ENCODE measurements around the gene TMPRSS11E.
"Not testable (repeated sequence)": the region's sequence is repeated elsewhere in the genome, so short reads cannot be mapped to it uniquely, and the experiment has no call there.

Gene TMPRSS11E

DNA sequence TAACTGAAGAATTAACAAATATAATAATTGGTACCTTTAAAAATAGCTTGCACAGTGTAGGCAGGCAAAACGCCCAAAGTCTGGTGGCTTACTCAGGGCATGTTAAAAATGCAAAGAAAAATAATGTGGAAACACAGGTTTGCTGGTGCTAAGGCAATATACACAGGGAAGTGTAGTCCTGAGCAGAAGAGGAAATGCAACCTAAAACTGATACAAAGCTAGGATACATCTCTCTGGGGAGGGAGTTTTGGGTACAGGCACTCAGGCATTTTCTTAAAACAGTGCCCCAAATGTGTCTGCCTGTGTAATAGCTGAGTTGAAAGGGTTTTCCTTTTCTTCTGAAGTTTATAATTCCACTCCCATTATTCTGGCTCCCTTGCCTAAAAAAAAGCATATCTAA is 47.4 kb downstream of the TMPRSS11E start:
- Histone ChIP-seq H3K27ac (ENCODE audit: low read depth, low read length) (no peak overlapping the region), H3K4me1 (ENCODE audit: control insufficient read depth in 1 of 2, insufficient read depth in 2 of 2, low read length in 2 of 2) (no peaks in the 10 kb centered on the region), H3K9ac (ENCODE audit: low read depth in 1 of 2, low read length in 2 of 2) (no peak overlapping the region), H3K4me3 (ENCODE audit: low read depth in 1 of 2, low read length in 2 of 2) (no peak overlapping the region), H3K27me3 (ENCODE audit: control insufficient read depth in 1 of 2, insufficient read depth in 2 of 2, low read length in 2 of 2) (no peaks in the 10 kb centered on the region), H3K36me3 (ENCODE audit: control insufficient read depth in 1 of 2, insufficient read depth in 2 of 2, low read length in 2 of 2) (no peaks in the 10 kb centered on the region), H3K9me3 (ENCODE audit: control insufficient read depth in 1 of 2, low read length in 2 of 2) (no peaks in the 10 kb centered on the region)

DNA sequence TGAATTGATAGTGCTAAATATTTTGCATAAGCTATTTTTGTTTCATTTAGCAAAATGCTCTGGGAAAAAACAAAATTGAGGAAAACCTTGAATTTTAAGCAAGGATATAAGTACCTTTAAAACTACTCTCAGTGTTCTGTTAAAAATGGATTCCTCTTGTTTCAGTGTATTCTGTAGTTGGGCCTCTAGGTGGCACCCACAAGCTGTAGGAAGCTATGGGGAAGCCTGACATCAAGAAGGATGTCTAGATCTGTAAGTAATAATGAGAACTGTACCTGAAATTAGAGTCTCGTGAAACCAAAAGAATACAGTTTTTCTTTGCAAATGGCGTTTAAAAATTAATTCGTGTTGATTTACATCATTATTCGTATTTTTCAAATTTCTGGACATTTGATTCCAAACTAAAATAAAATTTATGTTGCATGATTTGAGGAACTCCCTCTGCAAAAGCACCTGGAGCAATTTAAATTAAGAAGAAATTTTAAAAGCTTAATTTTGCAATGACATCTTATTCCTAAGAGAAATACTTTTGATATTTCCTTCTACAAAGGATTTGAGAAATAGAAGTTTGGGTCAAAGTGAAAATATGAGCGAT is 51.2 kb downstream of the TMPRSS11E start:
- Histone ChIP-seq H3K9me3 (ENCODE audit: control insufficient read depth in 1 of 2, low read length in 2 of 2) (no peaks in the 10 kb centered on the region), H3K4me3 (ENCODE audit: low read depth in 1 of 2, low read length in 2 of 2) (no peak overlapping the region), H3K27ac (ENCODE audit: low read depth, low read length) (no peak overlapping the region), H3K27me3 (ENCODE audit: control insufficient read depth in 1 of 2, insufficient read depth in 2 of 2, low read length in 2 of 2) (no peaks in the 10 kb centered on the region), H3K36me3 (ENCODE audit: control insufficient read depth in 1 of 2, insufficient read depth in 2 of 2, low read length in 2 of 2) (no peaks in the 10 kb centered on the region), H3K9ac (ENCODE audit: low read depth in 1 of 2, low read length in 2 of 2) (no peak overlapping the region), H3K4me1 (ENCODE audit: control insufficient read depth in 1 of 2, insufficient read depth in 2 of 2, low read length in 2 of 2) (no peaks in the 10 kb centered on the region)

DNA sequence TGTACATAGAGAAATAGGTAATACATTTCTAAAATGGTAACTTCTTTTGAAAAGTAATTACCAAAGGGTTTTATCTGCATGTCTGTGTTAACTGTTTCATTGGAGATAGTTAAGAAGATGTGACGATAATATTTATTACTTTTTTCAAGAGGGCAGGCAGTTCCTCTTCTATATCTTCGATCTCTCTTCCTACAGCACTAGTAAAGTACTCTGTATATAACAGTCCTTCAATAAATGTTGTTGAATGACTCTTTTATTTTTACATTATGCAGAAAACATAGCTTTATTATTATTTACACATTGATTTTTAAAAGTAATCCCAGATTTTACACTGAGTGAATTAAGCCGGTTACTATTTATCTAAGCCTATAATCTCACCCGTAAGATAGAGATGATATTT is 51.8 kb downstream of the TMPRSS11E start:
- Histone ChIP-seq H3K9me3 (ENCODE audit: control insufficient read depth in 1 of 2, low read length in 2 of 2) (no peaks in the 10 kb centered on the region), H3K9ac (ENCODE audit: low read depth in 1 of 2, low read length in 2 of 2) (no peak overlapping the region), H3K27ac (ENCODE audit: low read depth, low read length) (no peak overlapping the region), H3K4me3 (ENCODE audit: low read depth in 1 of 2, low read length in 2 of 2) (no peak overlapping the region), H3K36me3 (ENCODE audit: control insufficient read depth in 1 of 2, insufficient read depth in 2 of 2, low read length in 2 of 2) (no peaks in the 10 kb centered on the region), H3K4me1 (ENCODE audit: control insufficient read depth in 1 of 2, insufficient read depth in 2 of 2, low read length in 2 of 2) (no peaks in the 10 kb centered on the region), H3K27me3 (ENCODE audit: control insufficient read depth in 1 of 2, insufficient read depth in 2 of 2, low read length in 2 of 2) (no peaks in the 10 kb centered on the region)

DNA sequence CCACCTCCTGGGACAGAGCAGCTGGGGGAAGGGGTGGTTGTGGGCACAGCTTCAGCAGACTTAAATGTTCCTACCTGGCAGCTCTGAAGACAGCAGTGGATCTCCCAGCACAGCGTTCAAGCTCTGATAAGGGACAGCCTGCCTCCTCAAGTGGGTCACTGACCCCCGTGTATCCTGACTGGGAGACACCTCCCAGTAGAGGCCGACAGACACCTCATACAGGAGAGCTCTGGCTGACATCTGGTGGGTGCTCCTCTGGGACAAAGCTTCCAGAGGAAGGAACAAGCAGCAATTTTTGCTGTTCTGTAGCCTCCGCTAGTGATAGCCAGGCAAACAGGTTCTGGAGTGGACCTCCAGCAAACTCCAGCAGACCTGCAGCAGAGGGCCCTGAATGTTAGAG is 56.2 kb downstream of the TMPRSS11E start:
- H3K9me3 ChIP-seq (ENCODE audit: control insufficient read depth in 1 of 2, low read length in 2 of 2); H3K9ac ChIP-seq (ENCODE audit: low read depth in 1 of 2, low read length in 2 of 2); H3K27me3 ChIP-seq (ENCODE audit: control insufficient read depth in 1 of 2, insufficient read depth in 2 of 2, low read length in 2 of 2); H3K4me1 ChIP-seq (ENCODE audit: control insufficient read depth in 1 of 2, insufficient read depth in 2 of 2, low read length in 2 of 2); H3K36me3 ChIP-seq (ENCODE audit: control insufficient read depth in 1 of 2, insufficient read depth in 2 of 2, low read length in 2 of 2); H3K4me3 ChIP-seq (ENCODE audit: low read depth in 1 of 2, low read length in 2 of 2); H3K27ac ChIP-seq (ENCODE audit: low read depth, low read length): not testable (repeated sequence)

DNA sequence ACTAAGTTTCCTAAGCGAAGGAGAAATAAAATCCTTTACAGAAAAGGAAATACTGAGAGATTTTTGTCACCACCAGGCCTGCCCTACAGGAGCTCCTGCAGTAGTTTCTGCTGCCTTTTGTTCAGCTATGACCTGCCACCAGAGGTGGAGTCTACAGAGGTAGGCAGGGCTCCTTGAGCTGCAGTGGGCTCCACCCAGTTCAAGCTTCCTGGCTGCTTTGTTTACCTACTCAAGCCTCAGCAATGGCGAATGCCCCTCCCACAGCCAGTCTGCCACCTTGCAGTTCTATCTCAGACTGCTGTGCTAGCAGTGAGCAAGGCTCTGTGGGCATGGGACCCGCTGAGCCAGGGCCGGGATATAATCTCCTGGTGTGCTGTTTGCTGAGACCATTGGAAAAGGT is 57.6 kb downstream of the TMPRSS11E start:
- not testable (repeated sequence) for H3K4me3 ChIP-seq (ENCODE audit: low read depth in 1 of 2, low read length in 2 of 2); H3K27me3 ChIP-seq (ENCODE audit: control insufficient read depth in 1 of 2, insufficient read depth in 2 of 2, low read length in 2 of 2); H3K36me3 ChIP-seq (ENCODE audit: control insufficient read depth in 1 of 2, insufficient read depth in 2 of 2, low read length in 2 of 2); H3K9me3 ChIP-seq (ENCODE audit: control insufficient read depth in 1 of 2, low read length in 2 of 2); H3K9ac ChIP-seq (ENCODE audit: low read depth in 1 of 2, low read length in 2 of 2); H3K4me1 ChIP-seq (ENCODE audit: control insufficient read depth in 1 of 2, insufficient read depth in 2 of 2, low read length in 2 of 2); H3K27ac ChIP-seq (ENCODE audit: low read depth, low read length)

DNA sequence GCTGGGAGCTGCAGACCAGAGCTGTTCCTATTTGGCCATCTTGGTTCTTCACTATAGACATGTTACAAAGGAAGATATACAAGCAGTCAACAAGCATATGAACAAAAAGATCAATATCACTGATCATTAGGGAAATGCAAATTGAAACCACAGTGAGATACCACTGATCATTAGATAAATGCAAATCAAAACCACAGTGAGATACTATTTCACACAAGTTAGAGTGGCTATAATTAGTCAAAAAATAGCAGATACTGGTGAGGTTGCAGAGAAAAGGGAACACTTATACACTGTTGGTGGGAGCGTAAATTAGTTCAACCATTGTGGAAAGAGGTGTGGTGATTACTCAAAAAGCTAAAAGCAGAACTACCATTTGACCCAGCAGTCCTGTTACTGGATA is 58.2 kb downstream of the TMPRSS11E start:
- not testable (repeated sequence) for H3K9ac ChIP-seq (ENCODE audit: low read depth in 1 of 2, low read length in 2 of 2); H3K4me3 ChIP-seq (ENCODE audit: low read depth in 1 of 2, low read length in 2 of 2); H3K27ac ChIP-seq (ENCODE audit: low read depth, low read length)

DNA sequence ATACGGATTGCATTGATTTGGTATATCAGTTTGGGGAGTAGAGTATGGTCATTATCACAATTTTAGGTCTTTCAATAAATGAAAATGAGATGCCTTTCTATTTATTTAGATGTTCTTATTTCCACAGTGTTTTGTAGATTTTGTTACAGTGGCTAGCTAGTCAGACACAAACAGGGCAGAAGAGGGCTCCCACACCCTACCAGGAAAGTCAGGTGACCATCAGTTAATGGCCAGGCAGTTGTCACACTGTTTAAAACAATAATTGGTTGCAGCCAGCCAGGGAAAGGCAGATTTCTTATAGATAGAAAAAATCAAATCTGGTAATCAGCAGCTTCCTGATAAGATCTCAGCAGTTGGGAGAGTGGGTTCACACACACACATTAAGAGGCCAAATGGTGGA is 71.6 kb downstream of the TMPRSS11E start:
- H3K9me3 ChIP-seq (ENCODE audit: control insufficient read depth in 1 of 2, low read length in 2 of 2): no peaks in the 10 kb centered on the region
- no peak overlapping the region for H3K27ac ChIP-seq (ENCODE audit: low read depth, low read length)
- no peaks in the 10 kb centered on the region for H3K4me1 ChIP-seq (ENCODE audit: control insufficient read depth in 1 of 2, insufficient read depth in 2 of 2, low read length in 2 of 2)
- no peaks in the 10 kb centered on the region for H3K36me3 ChIP-seq (ENCODE audit: control insufficient read depth in 1 of 2, insufficient read depth in 2 of 2, low read length in 2 of 2)
- no peak overlapping the region for H3K9ac ChIP-seq (ENCODE audit: low read depth in 1 of 2, low read length in 2 of 2)
- H3K27me3 ChIP-seq (ENCODE audit: control insufficient read depth in 1 of 2, insufficient read depth in 2 of 2, low read length in 2 of 2): no peaks in the 10 kb centered on the region
- no peak overlapping the region for H3K4me3 ChIP-seq (ENCODE audit: low read depth in 1 of 2, low read length in 2 of 2)

More for the DNA sequence above, 58.2 kb downstream of the TMPRSS11E start:
- not testable (repeated sequence) for H3K9me3 ChIP-seq (ENCODE audit: control insufficient read depth in 1 of 2, low read length in 2 of 2); H3K4me1 ChIP-seq (ENCODE audit: control insufficient read depth in 1 of 2, insufficient read depth in 2 of 2, low read length in 2 of 2); H3K36me3 ChIP-seq (ENCODE audit: control insufficient read depth in 1 of 2, insufficient read depth in 2 of 2, low read length in 2 of 2); H3K27me3 ChIP-seq (ENCODE audit: control insufficient read depth in 1 of 2, insufficient read depth in 2 of 2, low read length in 2 of 2)

DNA sequence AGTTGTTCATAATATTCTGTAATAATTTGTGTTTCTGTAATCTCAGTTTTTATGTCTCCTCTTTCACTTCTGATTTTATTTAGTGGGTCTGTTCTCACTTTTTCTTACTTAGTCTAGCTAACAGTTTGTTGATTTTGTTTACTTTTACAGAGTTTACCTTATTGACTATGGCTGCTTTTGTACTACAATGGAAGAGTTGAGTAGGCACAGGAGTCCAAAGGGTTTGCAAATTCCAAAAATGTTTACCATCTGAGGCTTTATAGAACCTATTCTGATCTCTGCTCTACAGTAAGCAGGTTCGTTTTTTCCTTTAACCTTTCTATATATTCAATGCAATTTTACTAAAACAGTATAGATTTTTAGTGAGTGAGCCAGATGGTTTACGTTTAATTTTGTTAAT is 73.7 kb downstream of the TMPRSS11E start:
- Histone ChIP-seq H3K27me3 (ENCODE audit: control insufficient read depth in 1 of 2, insufficient read depth in 2 of 2, low read length in 2 of 2) (no peaks in the 10 kb centered on the region), H3K4me1 (ENCODE audit: control insufficient read depth in 1 of 2, insufficient read depth in 2 of 2, low read length in 2 of 2) (no peaks in the 10 kb centered on the region), H3K27ac (ENCODE audit: low read depth, low read length) (no peak overlapping the region), H3K4me3 (ENCODE audit: low read depth in 1 of 2, low read length in 2 of 2) (no peak overlapping the region), H3K36me3 (ENCODE audit: control insufficient read depth in 1 of 2, insufficient read depth in 2 of 2, low read length in 2 of 2) (no peaks in the 10 kb centered on the region), H3K9me3 (ENCODE audit: control insufficient read depth in 1 of 2, low read length in 2 of 2) (no peaks in the 10 kb centered on the region), H3K9ac (ENCODE audit: low read depth in 1 of 2, low read length in 2 of 2) (no peak overlapping the region)

DNA sequence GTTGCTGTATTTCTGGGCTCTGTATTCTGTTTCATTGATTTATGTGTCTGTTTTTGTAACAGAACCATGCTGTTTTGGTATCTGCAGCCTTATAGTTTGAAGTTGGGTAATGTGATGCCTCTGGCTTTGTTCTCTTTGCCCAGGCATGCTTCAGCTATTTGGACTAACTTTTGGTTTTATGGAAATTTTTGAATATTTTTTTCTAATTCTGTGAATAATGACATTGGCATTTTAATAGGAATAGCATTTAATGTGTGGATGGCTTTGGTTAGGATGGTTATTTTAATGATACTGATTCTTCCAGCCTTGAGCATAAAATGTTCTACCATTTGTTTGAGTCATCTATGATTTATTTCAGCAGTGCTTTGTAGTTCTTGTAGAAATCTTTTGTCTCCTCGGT is 75.0 kb downstream of the TMPRSS11E start:
- H3K27me3 ChIP-seq (ENCODE audit: control insufficient read depth in 1 of 2, insufficient read depth in 2 of 2, low read length in 2 of 2); H3K4me1 ChIP-seq (ENCODE audit: control insufficient read depth in 1 of 2, insufficient read depth in 2 of 2, low read length in 2 of 2); H3K9me3 ChIP-seq (ENCODE audit: control insufficient read depth in 1 of 2, low read length in 2 of 2); H3K36me3 ChIP-seq (ENCODE audit: control insufficient read depth in 1 of 2, insufficient read depth in 2 of 2, low read length in 2 of 2); H3K9ac ChIP-seq (ENCODE audit: low read depth in 1 of 2, low read length in 2 of 2); H3K4me3 ChIP-seq (ENCODE audit: low read depth in 1 of 2, low read length in 2 of 2); H3K27ac ChIP-seq (ENCODE audit: low read depth, low read length): not testable (repeated sequence)

DNA sequence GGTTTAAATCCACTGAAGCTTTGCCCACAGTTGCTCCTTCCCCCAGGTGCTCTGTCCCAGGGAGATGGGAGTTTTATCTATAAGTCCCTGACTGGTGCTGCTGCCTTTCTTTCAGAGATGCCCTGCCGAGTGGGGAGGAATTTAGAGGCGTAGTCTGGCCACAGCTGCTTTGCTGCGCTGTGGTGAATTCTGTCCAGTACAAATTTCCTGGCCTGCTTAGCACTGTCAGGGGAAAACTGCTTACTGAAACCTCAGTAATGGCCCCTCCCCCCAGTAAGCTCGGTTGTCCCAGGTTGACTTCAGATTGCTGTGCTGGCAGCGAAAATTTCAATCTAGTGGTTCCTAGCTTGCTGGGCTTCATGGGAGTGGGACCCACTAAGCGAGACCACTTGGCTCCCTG is 88.7 kb downstream of the TMPRSS11E start:
- peaks cover 3 to 4% of the 10 kb centered on the region in 2 donors for H3K36me3 ChIP-seq (ENCODE audit: control insufficient read depth in 1 of 2, insufficient read depth in 2 of 2, low read length in 2 of 2)
- no peaks in the 10 kb centered on the region for H3K27me3 ChIP-seq (ENCODE audit: control insufficient read depth in 1 of 2, insufficient read depth in 2 of 2, low read length in 2 of 2)
- no peak overlapping the region for H3K9ac ChIP-seq (ENCODE audit: low read depth in 1 of 2, low read length in 2 of 2)
- no peaks in the 10 kb centered on the region for H3K9me3 ChIP-seq (ENCODE audit: control insufficient read depth in 1 of 2, low read length in 2 of 2)
- no peak overlapping the region for H3K4me3 ChIP-seq (ENCODE audit: low read depth in 1 of 2, low read length in 2 of 2)
- H3K27ac ChIP-seq (ENCODE audit: low read depth, low read length): no peak overlapping the region
- H3K4me1 ChIP-seq (ENCODE audit: control insufficient read depth in 1 of 2, insufficient read depth in 2 of 2, low read length in 2 of 2): no peaks in the 10 kb centered on the region

DNA sequence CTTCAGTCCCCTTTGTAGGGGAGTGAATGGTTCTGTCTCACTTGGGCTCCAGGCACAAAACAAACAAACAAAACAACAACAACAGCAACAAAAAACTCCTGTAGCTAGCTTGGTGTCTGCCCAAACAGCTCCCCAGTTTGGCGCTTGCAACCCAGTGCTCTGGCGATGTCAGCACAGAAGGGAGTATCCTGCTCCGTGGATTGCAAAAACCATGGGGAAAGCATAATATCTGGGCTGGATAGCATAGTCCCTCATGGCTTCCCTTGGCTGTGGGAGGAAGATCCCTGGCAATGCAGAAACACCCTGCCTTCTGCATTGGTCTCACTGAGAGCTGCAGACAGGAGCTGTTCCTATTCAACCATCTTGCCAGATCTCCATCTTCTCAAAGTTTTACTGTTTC is 89.1 kb downstream of the TMPRSS11E start:
- peaks cover 3 to 5% of the 10 kb centered on the region in 2 donors for H3K36me3 ChIP-seq (ENCODE audit: control insufficient read depth in 1 of 2, insufficient read depth in 2 of 2, low read length in 2 of 2)
- H3K9me3 ChIP-seq (ENCODE audit: control insufficient read depth in 1 of 2, low read length in 2 of 2): no peaks in the 10 kb centered on the region
- no peak overlapping the region for H3K27ac ChIP-seq (ENCODE audit: low read depth, low read length)
- no peak overlapping the region for H3K9ac ChIP-seq (ENCODE audit: low read depth in 1 of 2, low read length in 2 of 2)
- no peaks in the 10 kb centered on the region for H3K27me3 ChIP-seq (ENCODE audit: control insufficient read depth in 1 of 2, insufficient read depth in 2 of 2, low read length in 2 of 2)
- H3K4me3 ChIP-seq (ENCODE audit: low read depth in 1 of 2, low read length in 2 of 2): no peak overlapping the region
- no peaks in the 10 kb centered on the region for H3K4me1 ChIP-seq (ENCODE audit: control insufficient read depth in 1 of 2, insufficient read depth in 2 of 2, low read length in 2 of 2)
